Keratinocyte (primary cell): ENCODE measurements around the gene CRYAB. TPM values are rescaled to one million over a fixed set of nuclear protein-coding genes. Genes with fewer than 3 reads are reported as not detected.

Experiments
- DNase-seq: peaks from one replicate; pipeline ENCODE4 v3.0.0-alpha.2; 2011; ENCODE audit warnings: low read depth, missing footprints, low spot score
- FAIRE-seq: peaks from 2 replicates; lab custom pipeline; 2011; peaks lifted over from hg19 to GRCh38; lab: Jason Lieb, UNC
- H2AFZ ChIP-seq: 2 replicates; pipeline ENCODE4 v1.6.0; 2012; ENCODE audit warnings: low read length, control low read depth, inconsistent platforms; ENCODE audit not compliant: control insufficient read depth
- H3K27ac ChIP-seq: 2 replicates; pipeline ENCODE4 v1.5.1; 2011; ENCODE audit warnings: low read length; ENCODE audit not compliant: control insufficient read depth, insufficient read depth
- H3K27me3 ChIP-seq: 3 replicates; pipeline ENCODE4 v1.6.0; 2011; ENCODE audit warnings: low read length; ENCODE audit not compliant: control insufficient read depth, insufficient read depth; ENCODE audit errors: extremely low read depth
- H3K36me3 ChIP-seq, 2 experiments: 2 replicates in 1 of 2; 3 replicates in 1 of 2; pipeline ENCODE4 v1.5.1; 2011; ENCODE audit warnings: low read length in 2 of 2, mild to moderate bottlenecking in 1 of 2; ENCODE audit not compliant: control insufficient read depth in 2 of 2, insufficient read depth in 2 of 2; ENCODE audit errors: extremely low read depth in 1 of 2
- H3K4me1 ChIP-seq: 3 replicates; pipeline ENCODE4 v1.5.1; 2011; ENCODE audit warnings: low read length; ENCODE audit not compliant: control insufficient read depth, insufficient read depth; ENCODE audit errors: extremely low read depth
- H3K4me2 ChIP-seq: 3 replicates; pipeline ENCODE4 v1.6.0; 2011; ENCODE audit warnings: low read depth, low read length; ENCODE audit not compliant: control insufficient read depth, insufficient read depth; ENCODE audit errors: extremely low read depth
- H3K4me3 ChIP-seq, 3 experiments: fragments of 200-600 bp in 1 of 3; sonication (generic) in 1 of 3; 2 replicates in 2 of 3; 3 replicates in 1 of 3; pipeline ENCODE4 v1.5.1; 2011 to 2016; ENCODE audit warnings: low read length in 3 of 3, mild to moderate bottlenecking in 3 of 3, control low read depth in 2 of 3, inconsistent platforms in 1 of 3, low read depth in 1 of 3, mixed read lengths in 1 of 3, mixed run types in 1 of 3, moderate library complexity in 1 of 3; ENCODE audit not compliant: control insufficient read depth in 2 of 3, insufficient read depth in 2 of 3; ENCODE audit errors: extremely low read depth in 1 of 3
- H3K79me2 ChIP-seq: 2 replicates; pipeline ENCODE4 v1.6.0; 2012; ENCODE audit warnings: low read length; ENCODE audit not compliant: control insufficient read depth, insufficient read depth
- H3K9ac ChIP-seq: 3 replicates; pipeline ENCODE4 v1.6.0; 2011; ENCODE audit warnings: low read length; ENCODE audit not compliant: control insufficient read depth, insufficient read depth; ENCODE audit errors: extremely low read depth
- H3K9me1 ChIP-seq: 3 replicates; pipeline ENCODE4 v1.6.0; 2011; ENCODE audit warnings: low read length; ENCODE audit not compliant: control insufficient read depth, insufficient read depth; ENCODE audit errors: extremely low read depth
- H3K9me3 ChIP-seq: 2 replicates; pipeline ENCODE4 v1.5.1; 2012; ENCODE audit warnings: low read depth, low read length; ENCODE audit not compliant: control insufficient read depth
- H4K20me1 ChIP-seq: 3 replicates; pipeline ENCODE4 v1.6.0; 2011; ENCODE audit warnings: low read length; ENCODE audit not compliant: control insufficient read depth, insufficient read depth; ENCODE audit errors: extremely low read depth
- EZH2 ChIP-seq: IDR thresholded peaks from one replicate; pipeline ENCODE4 v1.6.1; 2012; ENCODE audit warnings: inconsistent platforms, mild to moderate bottlenecking, low read length, moderate library complexity
- dilution Hi-C: fragments of 300-500 bp; cut with MboI; formaldehyde crosslinking; loops from one replicate; pipeline ENCODE4 v1.7.0; 2020; ENCODE audit warnings: low sequenced_read_pairs; ENCODE audit not compliant: extremely low pct_ligation_motif_present
- polyA plus RNA-seq, 5 experiments: library from polyadenylated mRNA; depleted of rRNA in 3 of 5; stranded (reverse) in 3 of 5; stranded (forward) in 1 of 5; unstranded in 1 of 5; fragments of >200 nt; gene quantifications; 1 replicate in 1 of 5; 2 replicates in 3 of 5; 3 replicates in 1 of 5; pipeline versions ENCODE4 v1.2.1 to v1.2.3, GENCODE V29; 2011 to 2012; ENCODE audit warnings: missing spikeins in 2 of 5, low read depth in 1 of 5, low replicate concordance in 1 of 5
- TF ChIP-seq, protein P1 (sequence below), 3 experiments: IDR thresholded peaks in 1 of 3; conservative IDR thresholded peaks in 1 of 3; optimal IDR thresholded peaks in 1 of 3; 2 replicates in 2 of 3; 3 replicates in 1 of 3; pipeline versions ENCODE3 to v1.5.1; 2011; ENCODE audit warnings: low read length in 3 of 3, mild to moderate bottlenecking in 3 of 3, moderate library complexity in 2 of 3, control low read depth in 1 of 3, inconsistent platforms in 1 of 3; ENCODE audit not compliant: insufficient read depth in 2 of 3; ENCODE audit errors: extremely low read depth in 1 of 3

CRYAB gene
- polyA plus RNA-seq, 1 donor (not counting 4 experiments of a cell fraction or from before 2014, with no cell fraction given): 11.0 TPM

DNA sequence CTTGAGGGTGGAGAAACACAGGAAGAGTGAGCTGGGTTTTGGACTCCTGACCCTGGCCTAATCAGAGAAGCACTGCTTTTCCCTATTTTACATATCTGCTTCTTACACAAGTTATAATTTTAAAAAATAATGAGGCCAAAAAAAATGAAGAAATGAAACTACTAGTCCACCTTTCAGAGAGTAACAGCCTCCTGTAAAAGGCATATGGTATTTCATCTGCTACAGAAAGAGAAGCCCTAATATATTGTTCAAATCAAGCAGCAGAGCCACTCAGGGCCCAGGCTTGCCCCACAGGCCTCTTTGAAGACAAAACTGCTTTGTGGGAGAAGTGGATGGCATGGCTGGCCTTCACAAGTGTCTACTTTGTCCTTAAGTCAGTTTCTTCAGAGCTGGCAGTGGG lies 35.6 kb upstream of the CRYAB start:
- Histone ChIP-seq H3K79me2 (no peaks in the 10 kb centered on the region), H3K36me3 (no peaks in the 10 kb centered on the region), H3K4me3 (no peak overlapping the region), H3K9ac (no peak overlapping the region), H3K27ac (no peak overlapping the region), H4K20me1 (no peaks in the 10 kb centered on the region), H3K4me1 (peaks cover 23% of the 10 kb centered on the region), H3K9me1 (no peaks in the 10 kb centered on the region), H3K4me2 (no peak overlapping the region), H2AFZ (no peak overlapping the region), H3K9me3 (no peaks in the 10 kb centered on the region), H3K27me3 (no peaks in the 10 kb centered on the region)
- FAIRE-seq (no peak), DNase-seq (no peak)
- TF ChIP-seq, protein P1, sequence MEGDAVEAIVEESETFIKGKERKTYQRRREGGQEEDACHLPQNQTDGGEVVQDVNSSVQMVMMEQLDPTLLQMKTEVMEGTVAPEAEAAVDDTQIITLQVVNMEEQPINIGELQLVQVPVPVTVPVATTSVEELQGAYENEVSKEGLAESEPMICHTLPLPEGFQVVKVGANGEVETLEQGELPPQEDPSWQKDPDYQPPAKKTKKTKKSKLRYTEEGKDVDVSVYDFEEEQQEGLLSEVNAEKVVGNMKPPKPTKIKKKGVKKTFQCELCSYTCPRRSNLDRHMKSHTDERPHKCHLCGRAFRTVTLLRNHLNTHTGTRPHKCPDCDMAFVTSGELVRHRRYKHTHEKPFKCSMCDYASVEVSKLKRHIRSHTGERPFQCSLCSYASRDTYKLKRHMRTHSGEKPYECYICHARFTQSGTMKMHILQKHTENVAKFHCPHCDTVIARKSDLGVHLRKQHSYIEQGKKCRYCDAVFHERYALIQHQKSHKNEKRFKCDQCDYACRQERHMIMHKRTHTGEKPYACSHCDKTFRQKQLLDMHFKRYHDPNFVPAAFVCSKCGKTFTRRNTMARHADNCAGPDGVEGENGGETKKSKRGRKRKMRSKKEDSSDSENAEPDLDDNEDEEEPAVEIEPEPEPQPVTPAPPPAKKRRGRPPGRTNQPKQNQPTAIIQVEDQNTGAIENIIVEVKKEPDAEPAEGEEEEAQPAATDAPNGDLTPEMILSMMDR (optimal IDR thresholded peaks at IDR 0.05 in 1 of 3, IDR thresholded peaks at IDR 0.05 in 1 of 3, conservative IDR thresholded peaks at IDR 0.05 in 1 of 3; ENCODE audit: extremely low read depth in 1 of 3, insufficient read depth in 2 of 3, low read length in 3 of 3): no peak
- TF ChIP-seq EZH2: no peak
- dilution Hi-C loops: no loop called here

DNA sequence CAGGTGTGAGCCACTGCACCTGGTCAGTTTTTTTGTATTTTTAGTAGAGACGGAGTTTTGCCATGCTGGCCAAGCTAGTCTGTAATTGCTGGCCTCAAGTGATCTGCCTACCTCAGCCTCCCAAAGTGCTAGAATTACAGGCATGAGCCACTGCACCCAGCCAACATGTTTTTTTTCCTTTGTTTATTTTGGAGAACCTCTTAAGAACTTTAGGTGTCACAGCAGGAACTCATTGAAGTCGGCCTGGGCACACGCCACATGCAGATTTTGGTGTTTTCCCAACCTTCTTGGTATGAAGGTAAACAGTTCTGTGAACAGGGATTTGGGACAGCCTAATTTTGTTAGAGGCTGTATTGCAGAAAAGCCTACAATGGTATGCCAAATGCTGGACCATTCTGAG lies 34.9 kb upstream of the CRYAB start:
- dilution Hi-C loops: no loop called here
- Histone ChIP-seq H3K79me2 (no peaks in the 10 kb centered on the region), H3K9ac (no peak overlapping the region), H3K36me3 (no peaks in the 10 kb centered on the region), H3K4me1 (peaks cover 29% of the 10 kb centered on the region), H3K9me3 (no peaks in the 10 kb centered on the region), H3K27me3 (no peaks in the 10 kb centered on the region), H4K20me1 (no peaks in the 10 kb centered on the region), H3K4me2 (no peak overlapping the region), H3K9me1 (no peaks in the 10 kb centered on the region), H2AFZ (no peak overlapping the region), H3K4me3 (no peak overlapping the region), H3K27ac (no peak overlapping the region)
- FAIRE-seq (no peak), DNase-seq (no peak)
- TF ChIP-seq, protein P1 (optimal IDR thresholded peaks at IDR 0.05 in 1 of 3, IDR thresholded peaks at IDR 0.05 in 1 of 3, conservative IDR thresholded peaks at IDR 0.05 in 1 of 3; ENCODE audit: extremely low read depth in 1 of 3, insufficient read depth in 2 of 3, low read length in 3 of 3): no peak
- no peak for TF ChIP-seq EZH2
